GM12878 (cell line): ENCODE data around the gene DNAJB6. TPM values are rescaled to one million over a fixed set of nuclear protein-coding genes. Genes with fewer than 3 reads are reported as not detected.

Experiments
- BACH1 ChIP-seq: fragments of 450-650 bp; IDR thresholded peaks from 2 replicates; pipeline ENCODE4 v1.6.1; 2017; ENCODE audit warnings: mild to moderate bottlenecking, borderline replicate concordance
- IKZF1 ChIP-seq: fragments of 450-650 bp; conservative IDR thresholded peaks from 2 replicates; pipeline ENCODE4 v1.6.1; 2017; ENCODE audit warnings: antibody characterized with exemption, mild to moderate bottlenecking
- MTA3 ChIP-seq: IDR thresholded peaks from 2 replicates; pipeline ENCODE4 v1.6.1; 2012; ENCODE audit warnings: low read length, inconsistent platforms, borderline replicate concordance
- NFYA ChIP-seq: IDR thresholded peaks from 2 replicates; pipeline ENCODE4 v1.6.1; 2011; ENCODE audit warnings: low read depth, mild to moderate bottlenecking, low read length, improper control_type of control experiment, borderline replicate concordance
- NR2F1 ChIP-seq: fragments of 450-650 bp; conservative IDR thresholded peaks from 2 replicates; pipeline ENCODE4 v1.6.1; 2017; ENCODE audit warnings: mild to moderate bottlenecking
- SP1 ChIP-seq: IDR thresholded peaks from one replicate; pipeline ENCODE4 v1.6.1; 2011; ENCODE audit warnings: low read depth, low read length
- SUPT20H ChIP-seq: IDR thresholded peaks from 2 replicates; pipeline ENCODE4 v1.6.1; 2011; ENCODE audit warnings: low read depth, mild to moderate bottlenecking, low read length, moderate library complexity, borderline replicate concordance; ENCODE audit not compliant: control insufficient read depth
- TARDBP ChIP-seq: IDR thresholded peaks from 2 replicates; pipeline ENCODE4 v1.6.1; 2016; ENCODE audit warnings: borderline replicate concordance
- YBX1 ChIP-seq: fragments of 450-650 bp; IDR thresholded peaks from 2 replicates; pipeline ENCODE4 v1.6.1; 2016; ENCODE audit warnings: antibody characterized with exemption
- ZNF622 ChIP-seq: fragments of 450-650 bp; IDR thresholded peaks from 2 replicates; pipeline ENCODE4 v1.6.1; 2017; ENCODE audit warnings: mild to moderate bottlenecking, inconsistent platforms
- polyA plus RNA-seq, 11 experiments: library from polyadenylated mRNA; depleted of rRNA in 4 of 11; unstranded in 6 of 11; stranded (reverse) in 5 of 11; fragments of >200 nt; fragmentation: Nextera tagmentation in 4 of 11; fragmentation: Illumina TruSeq in 1 of 11; extraction: Ambion mirVana in 4 of 11; extraction: Trizol in 1 of 11; gene quantifications; 1 replicate in 1 of 11; 2 replicates in 10 of 11; pipeline versions ENCODE4 v1.2.1 to v1.2.3, GENCODE V29; 2011 to 2016; ENCODE audit warnings: inconsistent platforms in 2 of 11, missing spikeins in 2 of 11, low read depth in 1 of 11
- total RNA-seq, 4 experiments: library from RNA; depleted of rRNA in 3 of 4; stranded (reverse); fragments of >200 nt in 3 of 4; fragmentation: Illumina TruSeq in 1 of 4; extraction: Trizol in 1 of 4; gene quantifications; 2 replicates each; pipeline versions ENCODE4 v1.2.1 to v1.2.3, GENCODE V29; 2013 to 2021
- TF ChIP-seq, protein P1 (sequence below): IDR thresholded peaks from 2 replicates; pipeline ENCODE4 v1.6.1; 2011; ENCODE audit warnings: low read depth, low read length, improper control_type of control experiment, borderline replicate concordance
- TF ChIP-seq, protein P2 (sequence below): fragments of 450-650 bp; formaldehyde crosslinking; IDR thresholded peaks from 2 replicates; pipeline ENCODE4 v1.4.0; 2022; ENCODE audit warnings: mild to moderate bottlenecking, moderate library complexity
- TF ChIP-seq, protein P3 (sequence below): fragments of 450-650 bp; IDR thresholded peaks from 2 replicates; pipeline ENCODE4 v1.6.1; 2014; ENCODE audit warnings: mild to moderate bottlenecking

The DNAJB6 gene
- total and polyA plus RNA-seq, 10 of the 15 experiments (the other 5 are each of a cell fraction or from before 2014, with no cell fraction given): 34.5 to 117 (median 53.1) TPM

DNA sequence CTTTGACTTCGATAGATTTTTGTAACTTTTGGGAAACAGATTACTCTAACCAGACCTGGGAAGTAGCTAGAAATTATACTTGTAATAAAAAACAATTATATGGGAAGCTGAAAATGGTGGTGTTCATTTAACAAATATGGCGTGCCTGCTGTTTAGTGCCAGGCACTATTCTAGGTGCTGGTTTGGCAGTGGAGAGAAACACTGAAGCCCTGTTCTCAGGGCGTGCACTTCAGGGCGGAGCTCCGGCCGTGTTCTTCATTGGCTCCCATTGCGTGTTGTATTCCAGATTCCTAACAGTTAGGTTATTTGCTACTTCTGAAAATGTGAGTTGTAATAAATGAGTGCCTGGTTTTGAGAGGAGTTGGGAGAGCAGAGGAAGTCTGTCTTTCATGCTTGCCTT, 38.6 kb downstream of the DNAJB6 start (continued):
- no peak for TF ChIP-seq NFYA
- no peak for TF ChIP-seq TARDBP
- TF ChIP-seq YBX1: no peak
- TF ChIP-seq MTA3: no peak
- TF ChIP-seq, protein P1, sequence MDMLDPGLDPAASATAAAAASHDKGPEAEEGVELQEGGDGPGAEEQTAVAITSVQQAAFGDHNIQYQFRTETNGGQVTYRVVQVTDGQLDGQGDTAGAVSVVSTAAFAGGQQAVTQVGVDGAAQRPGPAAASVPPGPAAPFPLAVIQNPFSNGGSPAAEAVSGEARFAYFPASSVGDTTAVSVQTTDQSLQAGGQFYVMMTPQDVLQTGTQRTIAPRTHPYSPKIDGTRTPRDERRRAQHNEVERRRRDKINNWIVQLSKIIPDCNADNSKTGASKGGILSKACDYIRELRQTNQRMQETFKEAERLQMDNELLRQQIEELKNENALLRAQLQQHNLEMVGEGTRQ: no peak
- TF ChIP-seq IKZF1: no peak
- TF ChIP-seq, protein P2, sequence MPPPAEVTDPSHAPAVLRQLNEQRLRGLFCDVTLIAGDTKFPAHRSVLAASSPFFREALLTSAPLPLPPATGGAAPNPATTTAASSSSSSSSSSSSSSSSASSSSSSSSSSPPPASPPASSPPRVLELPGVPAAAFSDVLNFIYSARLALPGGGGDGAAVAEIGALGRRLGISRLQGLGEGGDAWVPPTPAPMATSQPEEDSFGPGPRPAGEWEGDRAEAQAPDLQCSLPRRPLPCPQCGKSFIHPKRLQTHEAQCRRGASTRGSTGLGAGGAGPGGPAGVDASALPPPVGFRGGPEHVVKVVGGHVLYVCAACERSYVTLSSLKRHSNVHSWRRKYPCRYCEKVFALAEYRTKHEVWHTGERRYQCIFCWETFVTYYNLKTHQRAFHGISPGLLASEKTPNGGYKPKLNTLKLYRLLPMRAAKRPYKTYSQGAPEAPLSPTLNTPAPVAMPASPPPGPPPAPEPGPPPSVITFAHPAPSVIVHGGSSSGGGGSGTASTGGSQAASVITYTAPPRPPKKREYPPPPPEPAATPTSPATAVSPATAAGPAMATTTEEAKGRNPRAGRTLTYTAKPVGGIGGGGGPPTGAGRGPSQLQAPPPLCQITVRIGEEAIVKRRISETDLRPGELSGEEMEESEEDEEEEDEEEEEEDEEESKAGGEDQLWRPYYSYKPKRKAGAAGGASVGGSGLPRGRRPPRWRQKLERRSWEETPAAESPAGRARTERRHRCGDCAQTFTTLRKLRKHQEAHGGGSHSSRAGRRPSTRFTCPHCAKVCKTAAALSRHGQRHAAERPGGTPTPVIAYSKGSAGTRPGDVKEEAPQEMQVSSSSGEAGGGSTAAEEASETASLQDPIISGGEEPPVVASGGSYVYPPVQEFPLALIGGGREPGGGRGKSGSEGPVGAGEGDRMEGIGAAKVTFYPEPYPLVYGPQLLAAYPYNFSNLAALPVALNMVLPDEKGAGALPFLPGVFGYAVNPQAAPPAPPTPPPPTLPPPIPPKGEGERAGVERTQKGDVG: no peak
- no peak for TF ChIP-seq SP1
- no peak for TF ChIP-seq ZNF622
- TF ChIP-seq NR2F1: no peak
- TF ChIP-seq, protein P3, sequence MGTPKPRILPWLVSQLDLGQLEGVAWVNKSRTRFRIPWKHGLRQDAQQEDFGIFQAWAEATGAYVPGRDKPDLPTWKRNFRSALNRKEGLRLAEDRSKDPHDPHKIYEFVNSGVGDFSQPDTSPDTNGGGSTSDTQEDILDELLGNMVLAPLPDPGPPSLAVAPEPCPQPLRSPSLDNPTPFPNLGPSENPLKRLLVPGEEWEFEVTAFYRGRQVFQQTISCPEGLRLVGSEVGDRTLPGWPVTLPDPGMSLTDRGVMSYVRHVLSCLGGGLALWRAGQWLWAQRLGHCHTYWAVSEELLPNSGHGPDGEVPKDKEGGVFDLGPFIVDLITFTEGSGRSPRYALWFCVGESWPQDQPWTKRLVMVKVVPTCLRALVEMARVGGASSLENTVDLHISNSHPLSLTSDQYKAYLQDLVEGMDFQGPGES: no peak
- TF ChIP-seq BACH1: no peak
- no peak for TF ChIP-seq SUPT20H
